Activated CD4-positive, alpha-beta T cell treated with anti-CD3 and anti-CD28 coated beads for 48 hours (primary cell): ENCODE results near the gene SYT10.
"Not testable (repeated sequence)": the region's sequence is repeated elsewhere in the genome, so short reads cannot be mapped to it uniquely, and the experiment has no call there.

ENCODE experiments used
- DNase-seq: peaks from one replicate; pipeline ENCODE4 v3.0.0-alpha.2; 2020

SYT10 gene

GRCh38 chr12:33439587-33440011 is at the start of gene SYT10:
Gene SYT10, minus strand, starts transcription at chr12:33439819. Its CDS starts 297 bp downstream, at chr12:33439522.
- DNase-seq, result peak; percentile 5

GRCh38 chr12:33488036-33488435 is 48.4 kb upstream of the SYT10 start:
- DNase-seq, result no peak

- DNase-seq, result no peak
Measured at GRCh38 chr12:33486058-33486457, 46.4 kb upstream of the SYT10 start.

- no peak for DNase-seq
Measured at GRCh38 chr12:33484161-33484560, 44.5 kb upstream of the SYT10 start.

- DNase-seq, result no peak
Measured at GRCh38 chr12:33480366-33480765, 40.7 kb upstream of the SYT10 start.

GRCh38 chr12:33476058-33476457 is 36.4 kb upstream of the SYT10 start:
- no peak for DNase-seq

GRCh38 chr12:33472299-33472698 is 32.7 kb upstream of the SYT10 start:
- DNase-seq, result no peak

- no peak for DNase-seq
Measured at GRCh38 chr12:33455096-33455495, 15.5 kb upstream of the SYT10 start.

GRCh38 chr12:33450480-33450879 is 10.9 kb upstream of the SYT10 start:
- DNase-seq, result no peak

- no peak for DNase-seq
Measured at GRCh38 chr12:33440477-33440876, 858 bp upstream of the SYT10 start.

- no peak for DNase-seq
Measured at GRCh38 chr12:33438851-33439586, 600 bp downstream of the SYT10 start.

GRCh38 chr12:33438025-33438772 is 1.4 kb downstream of the SYT10 start:
- DNase-seq, result no peak

GRCh38 chr12:33437598-33437997 is 2.0 kb downstream of the SYT10 start:
- DNase-seq, result no peak

- DNase-seq, result no peak
Measured at GRCh38 chr12:33432992-33433391, 6.6 kb downstream of the SYT10 start.

GRCh38 chr12:33431648-33432047 is 8.0 kb downstream of the SYT10 start:
- no peak for DNase-seq

GRCh38 chr12:33429468-33429867 is 10.2 kb downstream of the SYT10 start:
- no peak for DNase-seq

- no peak for DNase-seq
Measured at GRCh38 chr12:33427071-33427470, 12.5 kb downstream of the SYT10 start.

- DNase-seq, result no peak
Measured at GRCh38 chr12:33423706-33424105, 15.9 kb downstream of the SYT10 start.

GRCh38 chr12:33412410-33412809 is 27.2 kb downstream of the SYT10 start:
- DNase-seq, result not testable (repeated sequence)

- no peak for DNase-seq
Measured at GRCh38 chr12:33383503-33383902, 56.1 kb downstream of the SYT10 start.

GRCh38 chr12:33376153-33376552 is 63.5 kb downstream of the SYT10 start:
- DNase-seq, result no peak

- no peak for DNase-seq
Measured at GRCh38 chr12:33370318-33370717, 69.3 kb downstream of the SYT10 start.

- DNase-seq, result no peak
Measured at GRCh38 chr12:33357181-33357580, 82.4 kb downstream of the SYT10 start.

GRCh38 chr12:33349791-33350190 is 89.8 kb downstream of the SYT10 start:
- no peak for DNase-seq
